RKO (cell line): ENCODE data around the gene BICDL1.

Experiments used
- DNase-seq: peaks from one replicate; pipeline ENCODE4 v3.0.0-alpha.2; 2016; ENCODE audit warnings: low spot score

Gene BICDL1

DNA sequence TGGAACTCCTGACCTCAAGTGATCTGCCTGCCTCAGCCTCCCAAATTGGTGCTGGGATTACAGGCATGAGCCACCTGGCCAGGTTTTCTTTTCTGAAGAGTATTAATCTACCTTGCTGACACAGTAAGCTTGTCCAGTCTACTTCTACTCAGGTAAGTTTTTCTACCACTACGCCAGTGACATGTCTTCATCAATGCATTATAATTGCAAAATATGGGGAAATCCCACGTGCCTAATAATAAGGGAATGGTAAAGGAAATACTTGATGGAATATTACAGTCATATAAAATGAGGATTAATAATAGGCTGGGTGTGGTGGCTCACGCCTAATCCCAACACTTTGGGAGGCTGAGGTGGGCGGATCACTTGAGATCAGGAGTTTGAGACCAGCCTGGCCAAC is 65.3 kb downstream of the BICDL1 start:
- DNase-seq = no peak

DNA sequence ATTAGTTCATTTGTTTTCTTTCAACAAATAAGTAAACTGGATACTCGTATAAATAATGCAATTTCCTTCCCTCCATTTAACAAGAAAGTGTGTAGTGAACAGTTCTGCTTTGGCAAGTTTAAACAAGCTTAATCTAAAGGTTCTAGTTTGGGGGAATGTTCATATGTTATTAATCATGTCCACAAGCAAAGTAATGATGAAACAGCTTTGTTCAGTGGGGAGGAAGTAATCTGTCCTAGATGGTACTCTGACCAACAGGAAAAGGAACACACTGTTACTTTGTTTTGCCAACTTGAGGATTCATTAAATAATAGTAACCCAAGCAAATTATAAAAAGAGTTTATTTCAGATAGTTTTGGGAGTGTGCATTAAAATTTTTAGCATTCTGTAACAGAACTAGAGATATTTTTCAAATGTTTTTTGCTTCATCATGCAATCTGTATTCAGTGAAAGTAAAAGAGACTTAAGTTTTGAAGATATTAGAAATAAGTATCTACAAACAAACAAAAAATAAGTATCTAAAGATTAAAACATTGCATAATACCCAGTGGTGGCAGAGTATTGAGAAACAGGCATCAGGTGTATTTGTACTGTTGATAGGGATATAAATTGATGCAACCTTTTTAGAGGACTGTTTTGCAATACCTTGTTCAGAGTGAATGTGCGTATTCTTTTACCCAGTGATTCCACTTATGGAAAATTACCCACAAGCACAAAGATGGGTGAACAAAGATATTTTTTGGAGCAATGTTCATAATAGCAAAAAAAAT is 66.4 kb downstream of the BICDL1 start:
- DNase-seq = no peak

DNA sequence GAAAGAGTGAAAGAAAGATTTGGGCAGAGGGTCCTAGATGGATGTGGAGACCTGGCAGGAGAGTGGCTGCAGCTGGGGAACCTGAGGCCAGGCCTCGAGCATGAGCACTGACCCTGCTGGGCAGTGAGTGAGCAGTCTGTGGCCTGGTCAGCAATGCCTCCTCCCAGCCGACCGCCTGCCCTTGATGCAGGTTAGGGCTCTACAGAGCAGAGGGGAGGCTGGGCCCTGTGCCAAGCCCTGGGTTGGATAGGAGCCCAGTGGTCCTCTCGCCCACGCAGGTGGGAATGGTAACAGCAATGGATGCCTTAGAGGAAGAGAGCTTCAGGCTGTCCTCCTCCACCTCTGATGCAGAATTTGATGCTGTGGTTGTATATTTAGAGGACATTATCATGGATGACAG is 67.7 kb downstream of the BICDL1 start:
- no peak for DNase-seq

DNA sequence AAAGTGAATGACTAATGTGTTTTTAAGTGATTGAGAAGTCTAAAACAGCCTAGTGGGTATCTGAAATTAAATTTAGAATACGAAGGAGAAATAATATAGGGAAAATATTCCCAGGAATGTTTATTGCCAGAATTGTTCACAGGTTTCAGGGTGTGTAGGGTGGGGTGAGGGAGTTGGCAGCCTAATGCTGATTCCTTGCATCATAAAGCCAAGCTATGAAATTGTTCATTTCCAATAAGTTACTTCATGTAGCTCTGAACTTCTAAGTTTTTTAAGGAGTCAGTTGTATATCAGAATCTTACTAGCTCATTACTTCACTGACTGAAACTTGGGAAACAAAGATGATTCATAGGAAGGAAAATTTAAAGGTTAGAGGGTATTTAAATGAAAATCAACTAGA is 71.2 kb downstream of the BICDL1 start:
- no peak for DNase-seq

DNA sequence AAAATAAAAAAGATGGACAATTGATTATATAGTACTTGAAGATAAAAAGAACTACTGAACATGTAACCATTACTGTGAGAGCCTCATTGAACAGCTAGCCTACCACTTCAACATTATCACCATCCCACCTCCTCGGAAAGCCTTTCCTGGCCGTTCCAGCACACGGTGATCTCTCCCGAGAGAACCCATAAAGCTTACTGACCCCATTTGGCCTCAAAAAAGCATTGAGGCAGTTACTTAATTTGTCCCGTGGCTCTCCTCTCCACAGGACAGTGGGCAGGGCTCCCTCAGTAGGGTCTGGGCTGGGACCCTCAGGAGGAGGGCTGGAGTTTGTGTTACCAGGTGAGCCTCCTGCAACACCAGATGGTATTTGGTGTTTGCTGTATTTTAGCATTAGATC is 71.7 kb downstream of the BICDL1 start:
- no peak for DNase-seq

DNA sequence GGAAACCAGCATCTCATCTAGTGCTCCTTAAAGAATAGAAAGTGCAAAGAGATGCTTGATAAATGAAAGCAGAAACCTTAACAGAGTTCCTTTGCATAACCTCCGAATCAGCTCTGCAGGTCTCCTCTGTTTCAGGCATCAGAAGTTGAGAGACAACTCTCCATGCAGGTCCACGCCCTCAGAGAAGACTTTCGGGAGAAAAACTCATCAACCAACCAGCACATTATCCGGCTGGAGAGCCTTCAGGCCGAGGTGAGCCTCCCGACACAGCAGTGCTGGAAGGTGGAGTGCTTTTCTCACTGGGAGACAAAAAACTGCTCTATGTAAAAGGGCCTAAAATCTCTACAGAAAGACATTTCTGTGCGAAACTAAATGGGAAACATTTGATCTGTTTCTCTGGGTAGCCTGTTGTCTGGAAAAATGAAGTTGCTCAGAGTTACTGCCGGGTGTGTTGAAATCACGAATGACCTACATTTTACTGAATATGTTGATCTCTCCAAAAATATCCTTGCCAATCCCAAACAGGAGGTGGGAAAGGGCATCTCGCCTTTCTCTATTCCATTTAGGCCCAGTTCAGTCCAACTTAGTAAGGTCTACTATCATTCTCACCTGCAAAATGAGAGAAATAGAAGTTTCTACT is 72.7 kb downstream of the BICDL1 start:
- no peak for DNase-seq

DNA sequence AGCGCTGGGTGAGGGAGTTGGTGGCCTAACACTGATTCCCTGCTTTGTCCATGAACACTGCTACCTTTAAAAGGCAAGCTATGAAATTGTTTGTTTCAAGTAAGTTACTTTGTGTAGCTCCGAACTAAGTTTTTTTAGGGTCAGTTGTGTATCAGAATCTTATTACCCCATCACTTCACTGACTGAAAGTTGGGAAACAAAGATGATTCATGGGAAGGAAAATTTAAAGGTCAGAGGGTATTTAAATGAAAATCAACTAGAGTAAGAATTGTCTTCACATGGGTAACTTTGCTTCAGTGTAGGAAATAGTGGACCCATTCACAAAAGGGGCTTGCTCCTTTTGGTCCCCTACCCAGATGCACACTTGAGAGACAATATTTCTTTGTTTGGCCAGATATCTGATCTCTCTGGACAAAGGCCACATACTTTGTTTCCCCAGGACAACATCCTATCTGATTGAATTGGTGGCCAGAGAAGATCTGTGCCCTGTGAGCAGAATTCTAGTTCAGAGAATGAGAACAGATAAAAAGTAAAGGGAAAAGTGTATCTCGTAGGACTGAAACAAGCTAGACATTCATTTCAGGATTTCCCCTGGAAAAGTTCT is 74.0 kb downstream of the BICDL1 start:
- DNase-seq = no peak

DNA sequence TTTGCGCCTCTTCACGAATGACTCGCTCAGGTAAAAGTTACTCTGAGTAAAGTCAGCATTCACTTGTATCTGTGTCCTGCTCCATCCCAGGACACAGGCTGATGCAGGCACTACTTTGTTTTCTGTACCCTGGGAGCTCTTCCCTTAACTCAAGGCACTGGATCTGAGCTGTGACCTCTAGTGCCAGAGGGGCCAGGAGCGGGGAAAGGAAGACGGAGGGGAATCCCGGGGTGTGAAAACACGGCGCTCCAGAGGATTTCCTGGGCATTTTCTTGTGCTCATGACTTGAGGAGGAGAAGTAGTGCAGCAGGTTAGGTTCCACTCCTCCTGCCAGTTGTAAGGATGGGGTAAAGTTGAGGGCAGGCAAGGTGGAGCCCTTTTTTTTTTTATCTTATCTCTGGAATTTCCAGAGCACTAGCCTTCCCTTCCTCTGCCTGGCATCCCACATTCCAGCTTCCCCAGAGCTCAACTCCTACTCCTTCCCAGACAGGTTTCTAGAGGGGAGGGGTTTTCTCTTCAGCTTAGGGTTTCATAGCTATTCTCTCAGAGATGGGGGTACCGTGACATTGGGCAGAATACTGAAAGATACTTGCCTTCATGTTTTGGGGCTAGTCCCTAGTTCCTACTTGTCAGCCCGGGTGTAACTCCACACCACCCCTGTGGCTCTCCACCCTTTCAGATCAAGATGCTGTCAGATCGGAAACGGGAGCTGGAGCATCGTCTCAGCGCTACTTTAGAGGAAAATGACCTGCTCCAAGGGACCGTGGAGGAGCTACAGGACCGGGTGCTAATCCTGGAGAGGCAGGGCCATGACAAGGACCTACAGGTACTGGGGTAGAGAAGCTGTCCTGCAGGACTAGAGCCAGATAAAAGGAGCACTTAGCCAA is 75.3 kb downstream of the BICDL1 start:
- DNase-seq = no peak

DNA sequence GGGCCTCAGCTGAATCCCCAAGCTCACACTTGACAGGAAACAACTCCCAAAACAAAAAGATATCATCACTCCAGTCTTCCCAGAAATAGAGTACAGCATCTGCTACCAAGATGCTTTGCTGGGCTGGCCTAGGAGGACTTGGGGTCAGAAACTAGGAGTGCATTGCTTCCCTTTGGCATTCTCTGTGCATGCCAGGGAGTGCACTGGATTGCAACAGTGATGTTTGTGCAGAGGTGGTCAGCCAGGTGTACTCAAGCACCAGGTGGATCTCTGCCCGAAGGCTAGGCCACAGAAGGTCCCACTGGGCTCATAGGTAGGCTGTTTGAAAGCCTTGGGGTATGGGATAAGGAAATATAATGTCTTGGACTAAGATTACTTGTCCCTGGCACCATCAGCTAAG is 76.4 kb downstream of the BICDL1 start:
- DNase-seq = no peak

DNA sequence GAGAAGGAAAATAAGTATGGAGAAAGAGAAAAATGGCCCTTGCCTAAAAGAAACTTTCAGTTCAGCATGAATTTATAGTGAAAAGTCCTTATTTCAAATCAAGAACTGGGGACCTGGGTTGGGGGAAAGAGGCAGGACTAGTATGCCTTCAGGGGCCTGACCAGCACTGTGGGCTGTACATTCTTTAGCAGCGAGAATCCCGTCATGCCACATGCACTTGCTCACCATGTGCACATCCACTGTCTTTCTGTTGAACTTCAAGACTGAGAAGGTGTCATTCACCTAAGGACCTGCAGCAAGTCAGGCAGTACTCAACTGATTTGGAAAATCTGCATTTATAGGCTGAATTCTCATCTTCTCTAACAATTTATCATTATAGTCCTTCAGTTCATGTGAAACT is 77.3 kb downstream of the BICDL1 start:
- no peak for DNase-seq

DNA sequence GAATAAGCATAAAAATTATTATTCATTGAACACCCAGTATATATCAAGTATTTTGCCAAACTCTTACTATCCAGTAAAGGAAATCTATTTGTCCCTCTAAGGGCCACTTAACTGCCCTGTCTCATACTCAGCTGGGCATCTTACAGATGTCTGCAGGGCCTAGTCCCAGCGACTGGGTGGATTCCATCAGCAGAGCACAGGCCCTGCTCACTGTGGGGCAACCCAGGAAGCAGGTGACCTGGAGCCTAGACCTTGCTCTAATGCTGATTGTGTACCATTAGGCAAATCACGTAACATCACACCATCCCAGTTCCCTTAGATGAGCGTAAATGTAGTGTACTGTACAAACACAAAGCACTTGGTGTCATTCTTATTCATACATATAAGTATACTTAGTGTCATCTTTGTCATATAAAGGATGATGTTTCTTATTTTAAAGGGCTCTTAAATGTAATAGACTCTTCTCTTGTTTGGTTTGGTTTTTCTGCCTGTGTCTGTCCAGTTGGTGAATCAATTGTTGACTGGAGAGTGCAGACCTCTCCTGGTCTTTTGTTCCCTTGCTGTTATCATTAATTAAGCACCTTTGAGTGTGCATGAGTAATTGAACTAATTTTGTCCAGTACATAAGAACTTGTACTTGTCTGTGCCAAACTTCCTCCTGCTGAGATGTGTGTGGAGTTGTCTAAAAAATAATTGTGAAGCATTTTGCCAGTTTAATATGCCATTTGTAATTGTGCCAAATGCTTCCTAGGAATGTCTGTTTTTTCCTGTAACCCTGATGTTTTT is 78.2 kb downstream of the BICDL1 start:
- no peak for DNase-seq

DNA sequence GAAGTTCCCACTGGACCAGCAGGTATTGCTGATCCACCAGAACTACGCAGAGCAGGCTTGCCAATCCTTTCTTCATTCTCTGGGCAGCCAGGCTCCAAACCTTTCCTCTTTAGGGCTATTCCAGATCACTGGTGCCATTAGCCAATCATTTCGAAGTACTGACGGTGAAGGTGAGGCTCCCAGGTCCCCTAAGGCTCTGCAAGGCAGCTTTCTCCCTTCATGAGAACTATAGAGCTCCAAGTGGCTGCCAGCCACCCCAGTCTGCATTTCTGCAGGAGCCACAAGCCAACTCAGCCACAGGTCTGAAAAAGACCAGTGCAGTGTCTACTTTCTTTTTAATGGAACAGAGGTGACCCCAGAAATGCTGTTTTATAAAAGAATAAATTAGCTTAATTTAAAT is 78.9 kb downstream of the BICDL1 start:
- no peak for DNase-seq

DNA sequence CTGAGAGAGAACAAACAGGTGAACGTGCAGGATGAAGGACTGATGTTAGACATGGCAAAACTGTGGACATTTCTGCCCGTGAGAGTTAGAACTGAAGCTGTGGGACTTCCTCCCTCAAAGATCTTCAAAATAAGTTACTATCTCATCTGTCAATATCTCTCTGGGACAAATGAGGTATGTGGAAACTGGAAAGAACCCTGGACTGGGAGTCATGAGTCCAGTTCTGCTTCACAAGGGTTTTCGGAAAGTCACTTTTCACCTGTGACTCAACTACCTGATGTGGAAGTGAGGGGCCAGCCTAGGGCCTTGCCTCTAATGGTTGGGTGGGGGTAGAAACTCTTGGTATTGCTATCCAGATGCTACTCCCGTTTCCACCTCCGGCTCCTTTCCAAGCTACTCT is 80.2 kb downstream of the BICDL1 start:
- no peak for DNase-seq

DNA sequence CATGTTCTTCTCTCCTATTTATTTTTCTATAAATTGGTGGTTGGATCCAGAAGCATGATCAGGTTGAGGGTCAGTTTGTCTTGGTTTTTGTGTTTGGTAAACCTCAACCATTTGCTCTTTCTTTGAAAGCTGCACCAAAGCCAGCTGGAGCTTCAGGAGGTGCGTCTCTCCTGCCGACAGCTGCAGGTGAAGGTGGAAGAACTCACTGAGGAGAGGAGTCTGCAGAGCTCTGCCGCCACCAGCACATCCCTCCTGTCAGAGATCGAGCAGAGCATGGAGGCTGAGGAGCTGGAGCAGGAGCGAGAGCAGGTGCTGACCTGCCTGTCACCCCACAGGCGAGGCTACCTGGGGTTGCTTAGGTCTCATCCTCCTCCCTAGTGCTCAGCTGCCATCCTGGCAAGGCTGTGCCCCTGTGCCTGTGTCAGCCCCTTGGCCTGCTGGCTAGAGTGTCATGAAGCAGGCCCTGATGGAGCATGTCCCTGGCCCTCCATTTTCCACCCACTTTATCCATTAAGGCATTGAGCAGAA is 82.5 kb downstream of the BICDL1 start:
- no peak for DNase-seq

DNA sequence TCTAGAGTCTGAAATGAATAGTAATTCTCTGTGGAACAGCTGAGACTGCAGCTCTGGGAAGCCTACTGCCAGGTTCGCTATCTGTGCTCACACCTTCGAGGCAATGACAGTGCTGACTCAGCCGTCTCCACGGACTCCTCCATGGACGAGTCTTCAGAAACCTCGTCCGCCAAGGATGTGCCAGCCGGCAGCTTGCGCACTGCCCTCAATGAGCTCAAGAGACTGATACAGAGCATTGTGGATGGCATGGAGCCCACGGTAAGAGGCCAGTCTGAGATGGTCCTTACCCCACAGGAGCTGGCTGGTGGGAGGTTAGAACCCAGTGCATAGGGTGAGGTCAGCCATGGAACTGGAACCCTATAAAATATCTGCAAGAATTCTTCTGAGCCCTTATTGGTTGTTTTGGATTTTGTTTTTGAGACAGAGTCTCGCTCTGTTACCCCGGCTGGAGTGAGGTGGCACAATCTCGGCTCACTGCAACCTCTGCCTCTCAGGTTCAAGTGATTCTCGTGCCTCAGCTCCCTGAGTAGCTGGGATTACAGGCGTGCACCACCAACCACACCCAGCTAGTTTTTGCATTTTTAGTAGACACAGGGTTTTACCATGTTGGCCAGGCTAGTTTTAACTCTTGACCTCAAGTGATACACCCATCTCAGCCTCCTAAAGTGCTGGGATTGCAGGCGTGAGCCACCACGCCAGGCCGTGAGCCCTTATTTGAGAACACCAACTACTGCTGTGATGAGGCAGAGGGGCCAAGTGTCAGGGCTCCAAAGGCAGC is 83.6 kb downstream of the BICDL1 start:
- no peak for DNase-seq

DNA sequence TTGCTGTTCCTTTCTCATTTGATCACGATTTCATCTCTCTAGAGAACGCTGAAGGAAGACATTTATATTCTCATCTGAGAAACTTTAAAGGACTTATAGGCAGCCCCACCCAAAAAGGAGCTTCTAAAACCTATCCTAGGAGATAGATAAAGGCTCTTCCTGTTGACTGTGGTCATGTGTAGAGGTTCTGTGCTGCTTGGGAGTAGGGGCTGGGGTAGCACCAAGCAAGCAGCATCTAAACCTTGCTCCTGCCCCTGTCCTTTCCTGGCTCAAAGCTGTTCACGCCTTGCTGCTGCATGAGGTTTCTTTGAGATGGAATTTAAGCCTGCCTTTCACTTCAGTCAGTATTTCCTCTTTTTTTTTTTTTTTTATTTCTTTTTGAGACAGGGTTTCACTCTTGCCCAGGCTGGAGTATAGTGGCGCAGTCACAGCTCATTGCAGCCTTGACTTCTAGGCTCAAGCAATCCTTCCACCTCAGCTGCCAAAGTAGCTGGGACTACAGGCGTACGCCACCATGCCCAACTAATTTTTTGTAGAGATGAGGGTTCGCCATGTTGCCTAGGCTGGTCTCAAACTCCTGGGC is 86.1 kb downstream of the BICDL1 start:
- no peak for DNase-seq

DNA sequence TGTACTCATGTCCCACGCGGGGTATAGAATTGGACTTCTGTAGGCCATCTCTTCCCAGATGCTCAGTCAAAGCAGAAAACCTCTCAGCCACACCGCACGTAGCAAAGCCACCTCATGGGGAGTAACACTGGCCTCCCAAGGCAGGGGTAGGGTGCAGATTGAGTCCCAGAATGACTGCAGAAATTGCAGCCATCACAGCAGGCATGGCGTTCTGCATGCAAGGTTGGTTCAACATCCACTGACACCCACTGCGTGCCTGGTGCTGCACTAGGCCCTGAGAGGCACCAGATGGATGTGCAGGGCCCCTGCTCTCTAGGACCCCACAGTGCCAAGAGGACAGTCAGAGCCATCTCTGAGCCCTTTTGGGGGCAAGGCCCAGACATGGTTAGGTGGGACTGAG is 87.6 kb downstream of the BICDL1 start:
- no peak for DNase-seq

DNA sequence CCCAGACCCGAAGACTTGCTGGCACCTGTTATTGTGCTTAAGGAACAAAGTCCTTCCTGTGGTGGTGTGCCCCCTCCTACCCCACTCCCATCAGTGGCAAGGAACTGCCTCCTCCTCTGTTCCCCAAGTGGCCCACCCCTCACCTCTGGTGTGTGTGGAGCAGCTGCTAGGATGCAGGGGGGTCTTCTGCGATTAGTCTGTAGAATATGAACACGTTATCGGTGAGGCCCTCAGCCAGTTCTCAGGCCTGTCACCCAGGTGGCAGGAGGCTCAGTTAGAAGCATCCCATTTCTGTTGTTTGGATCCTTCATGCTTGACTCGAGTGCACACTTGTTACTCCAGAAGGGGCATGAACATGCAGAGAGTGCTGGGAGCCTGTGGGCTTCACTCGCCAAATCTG is 88.2 kb downstream of the BICDL1 start:
- no peak for DNase-seq

DNA sequence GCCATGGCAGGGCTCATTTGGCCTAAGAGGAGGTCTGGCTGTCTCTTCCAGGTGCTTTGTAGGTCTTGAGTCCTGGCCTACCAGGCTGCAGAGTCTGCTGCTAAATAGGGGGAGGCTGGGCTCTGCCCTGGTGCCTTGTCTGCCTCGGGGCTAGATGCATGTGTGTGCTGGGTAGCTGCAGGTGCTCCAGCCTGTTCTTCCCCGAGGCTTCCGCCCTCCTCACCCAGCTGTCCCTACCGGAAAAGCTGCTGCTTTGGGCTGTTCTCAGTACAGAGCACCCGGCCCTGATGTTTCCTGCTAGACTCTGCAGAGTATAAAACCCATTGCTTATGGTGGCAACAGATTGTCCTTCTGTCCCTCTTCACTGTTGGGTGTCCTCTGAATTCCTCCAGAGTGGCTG is 89.8 kb downstream of the BICDL1 start:
- no peak for DNase-seq
